NT2/D1 (cell line): ENCODE results near the gene TPP2.

ENCODE experiments used
- DNase-seq: peaks from one replicate; pipeline ENCODE4 v3.0.0-alpha.2; 2011; ENCODE audit warnings: low read depth, low spot score
- H3K27me3 ChIP-seq: 2 replicates; pipeline ENCODE4 v1.6.0; 2011; ENCODE audit warnings: mild to moderate bottlenecking; ENCODE audit not compliant: insufficient read length, insufficient read depth
- H3K36me3 ChIP-seq: 2 replicates; pipeline ENCODE4 v1.6.1; 2011; ENCODE audit warnings: mild to moderate bottlenecking, low read length, mixed read lengths; ENCODE audit not compliant: insufficient read depth, insufficient read length
- H3K4me1 ChIP-seq: 2 replicates; pipeline ENCODE4 v1.5.1; 2011; ENCODE audit not compliant: insufficient read depth, insufficient read length
- H3K4me3 ChIP-seq: 2 replicates; pipeline ENCODE4 v1.5.1; 2011; ENCODE audit warnings: low read depth; ENCODE audit not compliant: insufficient read length
- H3K9ac ChIP-seq: 2 replicates; pipeline ENCODE4 v1.6.0; 2011; ENCODE audit warnings: low read depth; ENCODE audit not compliant: insufficient read length
- H3K9me3 ChIP-seq: 2 replicates; pipeline ENCODE4 v1.5.1; 2011; ENCODE audit warnings: mild to moderate bottlenecking, low read length; ENCODE audit not compliant: insufficient read depth
- SUZ12 ChIP-seq: IDR thresholded peaks from 2 replicates; pipeline ENCODE4 v1.6.1; 2011; ENCODE audit not compliant: insufficient read length, insufficient read depth; ENCODE audit errors: extremely low read depth
- YY1 ChIP-seq: IDR thresholded peaks from 2 replicates; pipeline ENCODE4 v1.6.1; 2011; ENCODE audit not compliant: insufficient read length, insufficient read depth
- ZNF274 ChIP-seq: IDR thresholded peaks from 2 replicates; pipeline ENCODE4 v1.6.1; 2011; ENCODE audit warnings: mild to moderate bottlenecking, low read depth, low read length

The TPP2 gene

GRCh38 chr13:102675115-102675514 is 78.3 kb downstream of the TPP2 start:
- Histone ChIP-seq H3K36me3 (peaks cover 61% of the 10 kb centered on the region), H3K27me3 (no peaks in the 10 kb centered on the region), H3K9ac (no peak overlapping the region), H3K4me3 (no peak overlapping the region), H3K9me3 (peaks cover 11% of the 10 kb centered on the region), H3K4me1 (no peaks in the 10 kb centered on the region)
- no peak for TF ChIP-seq ZNF274
- TF ChIP-seq YY1: no peak
- no peak for TF ChIP-seq SUZ12
- DNase-seq: no peak

GRCh38 chr13:102677122-102677521 is 80.3 kb downstream of the TPP2 start:
- Histone ChIP-seq H3K9ac (no peak overlapping the region), H3K4me1 (no peaks in the 10 kb centered on the region), H3K4me3 (no peak overlapping the region), H3K27me3 (no peaks in the 10 kb centered on the region), H3K36me3 (peaks cover 61% of the 10 kb centered on the region), H3K9me3 (no peaks in the 10 kb centered on the region)
- no peak for DNase-seq
- TF ChIP-seq SUZ12: no peak
- no peak for TF ChIP-seq YY1
- TF ChIP-seq ZNF274: no peak

DNA sequence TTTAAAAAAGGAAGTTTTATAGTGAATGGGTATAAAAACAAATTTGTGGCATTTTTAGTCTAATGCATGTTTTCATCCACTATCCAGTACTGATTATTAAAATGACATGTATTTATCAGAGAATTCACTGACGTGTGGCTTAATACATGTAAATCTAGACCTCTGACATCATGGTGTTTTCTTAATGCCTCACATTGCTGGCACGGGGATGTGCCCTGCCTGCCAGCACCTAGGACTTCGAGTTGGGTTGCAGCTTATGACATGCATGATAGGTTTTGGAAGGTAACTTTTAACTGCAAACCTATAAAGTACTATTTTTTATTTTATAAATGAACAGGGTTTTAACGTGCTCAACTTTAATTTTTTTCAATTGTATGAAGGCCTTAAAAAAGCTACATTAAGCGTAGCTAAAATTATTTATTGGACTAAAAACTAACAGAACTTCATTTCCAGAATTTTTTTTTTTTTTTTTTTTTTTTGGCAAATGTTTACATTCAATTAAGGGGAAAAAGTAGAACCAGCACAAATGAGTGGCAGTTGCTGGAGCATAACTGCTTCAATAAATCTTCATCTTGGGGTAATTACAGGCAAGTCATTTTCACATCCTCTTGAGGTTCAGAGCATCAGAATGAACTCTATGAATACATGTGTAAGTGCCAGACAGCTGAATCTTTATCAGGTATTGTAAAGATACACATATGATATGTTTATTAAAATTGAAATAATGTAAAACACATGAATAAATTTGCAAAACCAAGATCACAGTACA is 81.7 kb downstream of the TPP2 start:
- H3K36me3 ChIP-seq: peaks cover 51% of the 10 kb centered on the region
- no peaks in the 10 kb centered on the region for H3K9me3 ChIP-seq
- H3K9ac ChIP-seq: no peak overlapping the region
- DNase-seq: no peak
- H3K4me1 ChIP-seq: no peaks in the 10 kb centered on the region
- TF ChIP-seq YY1 (no peak), SUZ12 (no peak), ZNF274 (no peak)
- no peaks in the 10 kb centered on the region for H3K27me3 ChIP-seq
- no peak overlapping the region for H3K4me3 ChIP-seq

- Histone ChIP-seq H3K4me3 (no peak overlapping the region), H3K36me3 (peaks cover 46% of the 10 kb centered on the region)
These were observed 82.8 kb downstream of the TPP2 start for GRCh38 chr13:102679449-102680132.

GRCh38 chr13:102680133-102680717 is 83.4 kb downstream of the TPP2 start:
- peaks cover 44% of the 10 kb centered on the region for H3K36me3 ChIP-seq
- no peak overlapping the region for H3K4me3 ChIP-seq
- H3K27me3 ChIP-seq: no peaks in the 10 kb centered on the region
- no peak for DNase-seq
- H3K9me3 ChIP-seq: no peaks in the 10 kb centered on the region
- TF ChIP-seq SUZ12: no peak
- TF ChIP-seq ZNF274: no peak
- TF ChIP-seq YY1: no peak
- H3K9ac ChIP-seq: no peak overlapping the region
- no peaks in the 10 kb centered on the region for H3K4me1 ChIP-seq

More at GRCh38 chr13:102679449-102680132, 82.8 kb downstream of the TPP2 start:
- no peaks in the 10 kb centered on the region for H3K4me1 ChIP-seq
- no peaks in the 10 kb centered on the region for H3K9me3 ChIP-seq
- no peak for DNase-seq
- H3K9ac ChIP-seq: no peak overlapping the region
- TF ChIP-seq YY1: no peak
- no peaks in the 10 kb centered on the region for H3K27me3 ChIP-seq

- H3K36me3 ChIP-seq: peaks cover 37% of the 10 kb centered on the region
- no peaks in the 10 kb centered on the region for H3K9me3 ChIP-seq
- no peak for DNase-seq
- no peak overlapping the region for H3K4me3 ChIP-seq
- no peaks in the 10 kb centered on the region for H3K4me1 ChIP-seq
- no peak overlapping the region for H3K9ac ChIP-seq
- H3K27me3 ChIP-seq: no peaks in the 10 kb centered on the region
- TF ChIP-seq ZNF274 (no peak), YY1 (no peak), SUZ12 (no peak)
These were observed 84.3 kb downstream of the TPP2 start for GRCh38 chr13:102680842-102681740.
